Measurements from ENCODE around the gene ZBTB25. TPM values are rescaled to one million over a fixed set of nuclear protein-coding genes. Genes with fewer than 3 reads are reported as not detected.

ZBTB25 gene
- total and polyA plus RNA-seq, 8 donors: 2.3 to 10.1 (median 3.6) TPM

- no peak overlapping the region for H3K27ac ChIP-seq
- peaks cover 33 to 100% (median 96%) of the 10 kb centered on the region in 4 donors for H3K36me3 ChIP-seq
- H3K4me1 ChIP-seq: no peaks in the 10 kb centered on the region
- 56 to 70% (median 67%) methylated on average over 8 of the region's 8 CpGs for WGBS, 5 donors
- intact Hi-C loops (cut with DNase I; ENCODE audit: low total_unique reads): no loop called here
- TF ChIP-seq POLR2AphosphoS5 (IDR thresholded peaks at IDR 0.05) (no peak), EP300 (IDR thresholded peaks at IDR 0.05) (no peak), POLR2A (IDR thresholded peaks at IDR 0.05) (no peak), CTCF (IDR thresholded peaks at IDR 0.05) (no peak)
- no peaks in the 10 kb centered on the region for H3K9me3 ChIP-seq
- no peak overlapping the region for H3K4me3 ChIP-seq
- DNase-seq: no peak
- no peaks in the 10 kb centered on the region for H3K27me3 ChIP-seq
Measured at GRCh38 chr14:64421166-64421565, 82.5 kb downstream of the ZBTB25 start.

GRCh38 chr14:64419003-64419402 is 84.6 kb downstream of the ZBTB25 start:
- 79 to 91% (median 87%) methylated on average over 7 of the region's 7 CpGs for WGBS, 5 donors
- no peak overlapping the region for H3K27ac ChIP-seq
- intact Hi-C loops (cut with DNase I; ENCODE audit: low total_unique reads): no loop called here
- no peak for DNase-seq
- H3K9me3 ChIP-seq: no peaks in the 10 kb centered on the region
- TF ChIP-seq POLR2AphosphoS5 (IDR thresholded peaks at IDR 0.05) (no peak), CTCF (IDR thresholded peaks at IDR 0.05) (no peak), POLR2A (IDR thresholded peaks at IDR 0.05) (no peak), EP300 (IDR thresholded peaks at IDR 0.05) (no peak)
- H3K4me3 ChIP-seq: no peak overlapping the region
- no peaks in the 10 kb centered on the region for H3K27me3 ChIP-seq
- peaks cover 39 to 100% (median 90%) of the 10 kb centered on the region in 4 donors for H3K36me3 ChIP-seq
- H3K4me1 ChIP-seq: no peaks in the 10 kb centered on the region

GRCh38 chr14:64417771-64418125 is 85.9 kb downstream of the ZBTB25 start:
- no peak for TF ChIP-seq EP300 (IDR thresholded peaks at IDR 0.05)
- TF ChIP-seq CTCF (IDR thresholded peaks at IDR 0.05): no peak
- no peak for TF ChIP-seq POLR2A (IDR thresholded peaks at IDR 0.05)
- Histone ChIP-seq H3K9me3 (no peaks in the 10 kb centered on the region), H3K27me3 (no peaks in the 10 kb centered on the region), H3K4me3 (no peak overlapping the region), H3K27ac (no peak overlapping the region), H3K36me3 (peaks cover 47 to 100% (median 90%) of the 10 kb centered on the region in 4 donors), H3K4me1 (no peaks in the 10 kb centered on the region)
- 96 to 98% (median 97%) methylated on average over 7 of the region's 7 CpGs for WGBS, 5 donors
- no peak for DNase-seq
- intact Hi-C loops (cut with DNase I; ENCODE audit: low total_unique reads): no loop called here

GRCh38 chr14:64417055-64417770 is 86.4 kb downstream of the ZBTB25 start:
- H3K4me1 ChIP-seq: no peaks in the 10 kb centered on the region
- H3K36me3 ChIP-seq: peaks cover 49 to 100% (median 90%) of the 10 kb centered on the region in 4 donors
- H3K9me3 ChIP-seq: no peaks in the 10 kb centered on the region
- no peaks in the 10 kb centered on the region for H3K27me3 ChIP-seq
- no peak for TF ChIP-seq CTCF (IDR thresholded peaks at IDR 0.05)
- no peak for TF ChIP-seq POLR2AphosphoS5 (IDR thresholded peaks at IDR 0.05)
- no peak for TF ChIP-seq POLR2A (IDR thresholded peaks at IDR 0.05)
- no peak for TF ChIP-seq EP300 (IDR thresholded peaks at IDR 0.05)
- H3K4me3 ChIP-seq: no peak overlapping the region
- no peak overlapping the region for H3K27ac ChIP-seq
- intact Hi-C loops (cut with DNase I; ENCODE audit: low total_unique reads): no loop called here
- DNase-seq: no peak
- whole genome bisulfite sequencing, 5 donors: 82 to 90% (median 89%) methylated on average over 5 of the region's 5 CpGs
